Kasumi-1 (cell line): ENCODE measurements around the gene GALNT17.
"Not testable (repeated sequence)": the region's sequence is repeated elsewhere in the genome, so short reads cannot be mapped to it uniquely, and the experiment has no call there.

ENCODE experiments used
- DNase-seq, 2 experiments: peaks; one replicate each; lab custom pipeline; 2025; lab: John Stamatoyannopoulos, UW

GALNT17 gene

GRCh38 chr7:71236230-71237105, 104.5 kb downstream of the GALNT17 start:
- no peak for DNase-seq

GRCh38 chr7:71237945-71238344, 106.0 kb downstream of the GALNT17 start:
- no peak for DNase-seq

- no peak for DNase-seq
These were observed 106.8 kb downstream of the GALNT17 start for GRCh38 chr7:71238581-71239295.

GRCh38 chr7:71239586-71240268, 107.8 kb downstream of the GALNT17 start:
- no peak for DNase-seq

- no peak for DNase-seq
These were observed 111.9 kb downstream of the GALNT17 start for GRCh38 chr7:71243736-71244410.

- no peak for DNase-seq
These were observed 113.1 kb downstream of the GALNT17 start for GRCh38 chr7:71245038-71245437.

GRCh38 chr7:71251706-71252105, 119.8 kb downstream of the GALNT17 start:
- no peak for DNase-seq

GRCh38 chr7:71254751-71255150, 122.8 kb downstream of the GALNT17 start:
- no peak for DNase-seq

GRCh38 chr7:71255537-71256178, 123.7 kb downstream of the GALNT17 start:
- DNase-seq, result no peak

- no peak for DNase-seq
These were observed 129.1 kb downstream of the GALNT17 start for GRCh38 chr7:71261066-71261465.

GRCh38 chr7:71262834-71263233, 130.9 kb downstream of the GALNT17 start:
- DNase-seq, result not testable (repeated sequence)

- no peak for DNase-seq
These were observed 132.1 kb downstream of the GALNT17 start for GRCh38 chr7:71264005-71264404.

GRCh38 chr7:71266912-71267311, 135.0 kb downstream of the GALNT17 start:
- DNase-seq, result no peak

- no peak for DNase-seq
These were observed 136.0 kb downstream of the GALNT17 start for GRCh38 chr7:71267734-71268469.

- no peak for DNase-seq
These were observed 138.6 kb downstream of the GALNT17 start for GRCh38 chr7:71270558-71270957.

- DNase-seq, result no peak
These were observed 139.3 kb downstream of the GALNT17 start for GRCh38 chr7:71271203-71271602.

GRCh38 chr7:71272509-71273490, 140.9 kb downstream of the GALNT17 start:
- DNase-seq, result no peak

- DNase-seq, result no peak
These were observed 146.3 kb downstream of the GALNT17 start for GRCh38 chr7:71278257-71278656.

- DNase-seq, result no peak
These were observed 149.3 kb downstream of the GALNT17 start for GRCh38 chr7:71281261-71281660.

GRCh38 chr7:71283802-71284201, 151.9 kb downstream of the GALNT17 start:
- no peak for DNase-seq
